Smooth muscle cell of the brain vasculature (primary cell): ENCODE measurements around the gene CCDC88C.
"Not testable (repeated sequence)": the region's sequence is repeated elsewhere in the genome, so short reads cannot be mapped to it uniquely, and the experiment has no call there.

Experiments
- DNase-seq: peaks from one replicate; pipeline ENCODE4 v3.0.0-alpha.2; 2012; ENCODE audit warnings: low read depth, low spot score

Gene CCDC88C

GRCh38 chr14:91228112-91229004, 189.3 kb downstream of the CCDC88C start:
- no peak for DNase-seq

GRCh38 chr14:91227183-91227628, 190.4 kb downstream of the CCDC88C start:
- DNase-seq: no peak

- DNase-seq: not testable (repeated sequence)
These were observed 191.3 kb downstream of the CCDC88C start for GRCh38 chr14:91226360-91226759.

GRCh38 chr14:91225025-91225424, 192.6 kb downstream of the CCDC88C start:
- DNase-seq: no peak

GRCh38 chr14:91223028-91223783, 194.4 kb downstream of the CCDC88C start:
- no peak for DNase-seq
